ENCODE results near the gene FGF11.

The FGF11 gene

GRCh38 chr17:7414837-7415236, 24.5 kb upstream of the FGF11 start:
- no peak for TF ChIP-seq GABPA (IDR thresholded peaks at IDR 0.05; ENCODE audit: low read depth)
- TF ChIP-seq REST (IDR thresholded peaks at IDR 0.05; ENCODE audit: insufficient replicate concordance, low read depth) = no peak
- no peak for TF ChIP-seq POLR2AphosphoS5 (IDR thresholded peaks at IDR 0.05; ENCODE audit: low read depth)
- TF ChIP-seq SPI1 (IDR thresholded peaks at IDR 0.05; ENCODE audit: borderline replicate concordance, low read depth) = no peak
- no peak for TF ChIP-seq CTCF (IDR thresholded peaks at IDR 0.05; ENCODE audit: insufficient read depth, low read length)
- no peak overlapping the region for H3K27ac ChIP-seq (replicated peaks)
- no peaks in the 10 kb centered on the region for H3K27me3 ChIP-seq (ENCODE audit: insufficient read depth, poor library complexity, severe bottlenecking)
- no peak overlapping the region for H3K4me3 ChIP-seq (replicated peaks; ENCODE audit: insufficient read depth, low read length)
- DNase-seq (ENCODE audit: low read depth in 1 of 2, low spot score in 1 of 2) = no peak

- no peak for TF ChIP-seq SPI1 (IDR thresholded peaks at IDR 0.05; ENCODE audit: borderline replicate concordance, low read depth)
- TF ChIP-seq GABPA (IDR thresholded peaks at IDR 0.05; ENCODE audit: low read depth) = no peak
- no peak for TF ChIP-seq CTCF (IDR thresholded peaks at IDR 0.05; ENCODE audit: insufficient read depth, low read length)
- no peak for TF ChIP-seq REST (IDR thresholded peaks at IDR 0.05; ENCODE audit: insufficient replicate concordance, low read depth)
- no peak for TF ChIP-seq POLR2AphosphoS5 (IDR thresholded peaks at IDR 0.05; ENCODE audit: low read depth)
- no peak for DNase-seq (ENCODE audit: low read depth in 1 of 2, low spot score in 1 of 2)
- no peak overlapping the region for H3K27ac ChIP-seq (replicated peaks)
- H3K4me3 ChIP-seq (replicated peaks; ENCODE audit: insufficient read depth, low read length) = no peak overlapping the region
- H3K27me3 ChIP-seq (ENCODE audit: insufficient read depth, poor library complexity, severe bottlenecking) = no peaks in the 10 kb centered on the region
These were observed 23.5 kb upstream of the FGF11 start for GRCh38 chr17:7415784-7416183.

- no peak overlapping the region for H3K27ac ChIP-seq (replicated peaks)
- no peak for DNase-seq (ENCODE audit: low read depth in 1 of 2, low spot score in 1 of 2)
- TF ChIP-seq GABPA (IDR thresholded peaks at IDR 0.05; ENCODE audit: low read depth) = no peak
- TF ChIP-seq CTCF (IDR thresholded peaks at IDR 0.05; ENCODE audit: insufficient read depth, low read length) = no peak
- no peak for TF ChIP-seq SPI1 (IDR thresholded peaks at IDR 0.05; ENCODE audit: borderline replicate concordance, low read depth)
- TF ChIP-seq POLR2AphosphoS5 (IDR thresholded peaks at IDR 0.05; ENCODE audit: low read depth) = no peak
- no peak for TF ChIP-seq REST (IDR thresholded peaks at IDR 0.05; ENCODE audit: insufficient replicate concordance, low read depth)
- H3K4me3 ChIP-seq (replicated peaks; ENCODE audit: insufficient read depth, low read length) = no peak overlapping the region
- H3K27me3 ChIP-seq (ENCODE audit: insufficient read depth, poor library complexity, severe bottlenecking) = no peaks in the 10 kb centered on the region
These were observed 23.0 kb upstream of the FGF11 start for GRCh38 chr17:7416323-7416722.

All from HL-60 (cell line).